Midbrain (tissue), 1 donor: ENCODE results near the gene POSTN.

Experiments used
- DNase-seq: peaks from one replicate; lab custom pipeline; 2025; lab: John Stamatoyannopoulos, UW

POSTN gene

DNA sequence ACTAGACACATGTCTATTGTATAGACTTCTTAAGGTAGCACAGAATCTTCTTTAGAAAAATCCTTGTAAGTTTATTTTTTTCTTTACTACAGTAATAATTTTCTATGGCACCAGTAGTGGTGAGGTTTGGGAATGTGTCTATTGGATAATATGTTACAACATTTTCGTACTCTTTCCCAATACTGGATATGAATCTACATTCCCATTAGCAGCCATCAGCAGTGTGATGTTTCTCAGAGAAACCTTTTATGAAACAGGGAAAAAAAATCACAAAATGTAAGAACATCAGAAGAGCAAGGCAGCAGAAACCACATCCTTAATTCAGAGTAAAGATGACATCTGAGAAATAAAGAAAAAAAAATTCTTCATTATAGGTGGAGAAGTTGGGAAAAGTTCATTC is 83.3 kb downstream of the POSTN start:
- DNase-seq = no peak
